ENCODE data around the gene CCDC83.
"Not testable (repeated sequence)": the region's sequence is repeated elsewhere in the genome, so short reads cannot be mapped to it uniquely, and the experiment has no call there.

The CCDC83 gene

GRCh38 chr11:85835729-85836128 lies 19.5 kb upstream of the CCDC83 start:
- no peak for DNase-seq

GRCh38 chr11:85840932-85841331 lies 14.3 kb upstream of the CCDC83 start:
- DNase-seq, result not testable (repeated sequence)

- no peak for DNase-seq
Measured at GRCh38 chr11:85843929-85844328, 11.3 kb upstream of the CCDC83 start.

GRCh38 chr11:85844439-85845123 lies 10.6 kb upstream of the CCDC83 start:
- DNase-seq, result peak; percentile 13

- DNase-seq, result no peak
Measured at GRCh38 chr11:85845124-85845631, 10.0 kb upstream of the CCDC83 start.

- DNase-seq, result no peak
Measured at GRCh38 chr11:85847436-85847835, 7.7 kb upstream of the CCDC83 start.

- DNase-seq, result peak; percentile 71
Measured at GRCh38 chr11:85848006-85848405, 7.2 kb upstream of the CCDC83 start.

- DNase-seq, result no peak
Measured at GRCh38 chr11:85848556-85848955, 6.6 kb upstream of the CCDC83 start.

- not testable (repeated sequence) for DNase-seq
Measured at GRCh38 chr11:85852754-85853153, 2.4 kb upstream of the CCDC83 start.

GRCh38 chr11:85853541-85853940 lies 1.6 kb upstream of the CCDC83 start:
- DNase-seq, result not testable (repeated sequence)

- DNase-seq, result no peak
Measured at GRCh38 chr11:85854212-85854556, 999 bp upstream of the CCDC83 start.

GRCh38 chr11:85854557-85855340 lies 434 bp upstream of the CCDC83 start:
- DNase-seq, result peak; percentile 93

GRCh38 chr11:85857098-85857497 lies 1.9 kb downstream of the CCDC83 start:
- DNase-seq, result no peak

- DNase-seq, result not testable (repeated sequence)
Measured at GRCh38 chr11:85859541-85859940, 4.4 kb downstream of the CCDC83 start.

GRCh38 chr11:85863855-85864254 lies 8.7 kb downstream of the CCDC83 start:
- DNase-seq, result no peak

- DNase-seq, result no peak
Measured at GRCh38 chr11:85866137-85866827, 11.1 kb downstream of the CCDC83 start.

GRCh38 chr11:85867751-85868150 lies 12.6 kb downstream of the CCDC83 start:
- DNase-seq, result peak; percentile 87

- no peak for DNase-seq
Measured at GRCh38 chr11:85869781-85870180, 14.6 kb downstream of the CCDC83 start.

GRCh38 chr11:85874265-85874664 lies 19.1 kb downstream of the CCDC83 start:
- DNase-seq, result peak; percentile 23

GRCh38 chr11:85875505-85875904 lies 20.3 kb downstream of the CCDC83 start:
- peak; percentile 75 for DNase-seq

- DNase-seq, result peak; percentile 15
Measured at GRCh38 chr11:85884581-85885021, 29.4 kb downstream of the CCDC83 start.

- peak; percentile 65 for DNase-seq
Measured at GRCh38 chr11:85886089-85887056, 31.2 kb downstream of the CCDC83 start.
